Neural cell (in vitro differentiated cells): Measurements from ENCODE around the gene PRTFDC1. TPM values are rescaled to one million over a fixed set of nuclear protein-coding genes. Genes with fewer than 3 reads are reported as not detected.

Experiments used
- H2AFZ ChIP-seq: fragments of 200-600, 300-800 bp; sonication (generic), shearing (Covaris generic); 2 replicates; pipeline ENCODE4 v1.6.0; 2014; ENCODE audit warnings: low read depth, mild to moderate bottlenecking, antibody characterized with exemption, low read length, moderate library complexity
- H3F3A ChIP-seq: fragments of 200-600 bp; shearing (Covaris generic); 2 replicates; pipeline ENCODE4 v1.6.1; 2016; ENCODE audit warnings: mild to moderate bottlenecking, moderate library complexity, mixed read lengths, antibody characterized with exemption, low read length; ENCODE audit not compliant: insufficient read depth, poor library complexity, severe bottlenecking
- H3K27ac ChIP-seq: fragments of 200-600, 300-800 bp; sonication (generic), shearing (Covaris generic); 2 replicates; pipeline ENCODE4 v1.5.1; 2014; ENCODE audit warnings: mild to moderate bottlenecking, low read length, moderate library complexity
- H3K27me3 ChIP-seq: fragments of 300-800, 200-600 bp; sonication (generic), shearing (Covaris generic); 2 replicates; pipeline ENCODE4 v1.6.0; 2014; ENCODE audit warnings: mild to moderate bottlenecking, low read depth, low read length, moderate library complexity; ENCODE audit not compliant: insufficient read depth
- H3K36me3 ChIP-seq: fragments of 300-800, 200-600 bp; sonication (generic), shearing (Covaris generic); 2 replicates; pipeline ENCODE4 v1.5.1; 2014; ENCODE audit warnings: mild to moderate bottlenecking, antibody characterized with exemption, low read length, moderate library complexity; ENCODE audit not compliant: insufficient read depth
- H3K4me2 ChIP-seq: fragments of 300-800, 200-600 bp; sonication (generic), shearing (Covaris generic); 2 replicates; pipeline ENCODE4 v1.6.0; 2014; ENCODE audit warnings: mild to moderate bottlenecking, low read length
- H3K4me3 ChIP-seq: fragments of 300-800, 200-600 bp; sonication (generic), shearing (Covaris generic); 2 replicates; pipeline ENCODE4 v1.5.1; 2014; ENCODE audit warnings: mild to moderate bottlenecking, low read length, moderate library complexity
- H3K79me2 ChIP-seq: fragments of 200-600 bp; shearing (Covaris generic); replicated peaks from 2 replicates; pipeline ENCODE4 v1.6.0; 2014; ENCODE audit warnings: mild to moderate bottlenecking, low read length, moderate library complexity; ENCODE audit not compliant: insufficient read depth
- H3K9ac ChIP-seq: fragments of 300-800, 200-600 bp; sonication (generic), shearing (Covaris generic); 2 replicates; pipeline ENCODE4 v1.6.1; 2016; ENCODE audit warnings: mild to moderate bottlenecking, low read length, mixed read lengths
- H3K9me2 ChIP-seq: fragments of 200-600 bp; shearing (Covaris generic); 2 replicates; pipeline ENCODE4 v1.6.1; 2016; ENCODE audit warnings: mild to moderate bottlenecking, low read length, mixed read lengths; ENCODE audit not compliant: insufficient read depth
- H3K9me3 ChIP-seq: fragments of 200-600, 300-800 bp; sonication (generic), shearing (Covaris generic); 2 replicates; pipeline ENCODE4 v1.6.1; 2016; ENCODE audit warnings: mild to moderate bottlenecking, mixed run types, low read length, moderate library complexity, mixed read lengths
- H4K20me1 ChIP-seq: fragments of 200-600 bp; shearing (Covaris generic); 2 replicates; pipeline ENCODE4 v1.6.1; 2016; ENCODE audit warnings: mild to moderate bottlenecking, mixed run types; ENCODE audit not compliant: insufficient read depth
- CTCF ChIP-seq: fragments of 450-650 bp; IDR thresholded peaks from 2 replicates; pipeline ENCODE4 v1.5.1; 2014; ENCODE audit warnings: antibody characterized with exemption, mild to moderate bottlenecking, moderate library complexity; ENCODE audit not compliant: poor library complexity, severe bottlenecking
- EP300 ChIP-seq: fragments of 450-650 bp; conservative IDR thresholded peaks from 2 replicates; pipeline ENCODE4 v1.6.1; 2014; ENCODE audit warnings: antibody characterized with exemption, mild to moderate bottlenecking, moderate library complexity; ENCODE audit not compliant: poor library complexity, severe bottlenecking
- EZH2 ChIP-seq: fragments of 200-600, 300-800 bp; shearing (Covaris generic), sonication (generic); IDR thresholded peaks from 2 replicates; pipeline ENCODE4 v1.6.1; 2014; ENCODE audit warnings: antibody characterized with exemption, low read length, borderline replicate concordance, mild to moderate bottlenecking; ENCODE audit not compliant: insufficient read depth, poor library complexity, severe bottlenecking
- MXI1 ChIP-seq: fragments of 450-650 bp; conservative IDR thresholded peaks from 2 replicates; pipeline ENCODE4 v1.6.1; 2014; ENCODE audit warnings: antibody characterized with exemption, mild to moderate bottlenecking; ENCODE audit not compliant: poor library complexity, severe bottlenecking
- POLR2AphosphoS5 ChIP-seq: IDR thresholded peaks from 2 replicates; pipeline ENCODE4 v1.6.1; 2012
- RAD21 ChIP-seq: fragments of 450-650 bp; conservative IDR thresholded peaks from 2 replicates; pipeline ENCODE4 v1.6.1; 2014; ENCODE audit warnings: antibody characterized with exemption, mild to moderate bottlenecking, moderate library complexity
- REST ChIP-seq: IDR thresholded peaks from 2 replicates; pipeline ENCODE4 v1.6.1; 2012; ENCODE audit warnings: borderline replicate concordance
- SMC3 ChIP-seq: fragments of 450-650 bp; conservative IDR thresholded peaks from 2 replicates; pipeline ENCODE4 v1.6.1; 2014; ENCODE audit warnings: antibody characterized with exemption, mild to moderate bottlenecking, moderate library complexity; ENCODE audit not compliant: poor library complexity
- TAF1 ChIP-seq: IDR thresholded peaks from 2 replicates; pipeline ENCODE4 v1.6.1; 2012; ENCODE audit warnings: low read depth
- polyA plus RNA-seq: library from polyadenylated mRNA; depleted of rRNA; stranded (reverse); fragments of >200 nt; gene quantifications from 2 replicates; pipeline ENCODE4 v1.2.3, GENCODE V29; 2014

The PRTFDC1 gene
- polyA plus RNA-seq, 1 donor from 2014 or later = 3.4 TPM

- Histone ChIP-seq H3K27me3 (no peaks in the 10 kb centered on the region), H3F3A (no peaks in the 10 kb centered on the region), H3K36me3 (no peaks in the 10 kb centered on the region), H4K20me1 (no peaks in the 10 kb centered on the region), H3K9ac (no peak overlapping the region), H3K9me3 (no peaks in the 10 kb centered on the region), H3K9me2 (no peaks in the 10 kb centered on the region), H3K79me2 (no peaks in the 10 kb centered on the region), H3K4me2 (no peak overlapping the region), H2AFZ (no peak overlapping the region), H3K27ac (no peak overlapping the region), H3K4me3 (no peak overlapping the region)
- TF ChIP-seq CTCF (no peak), EZH2 (no peak), POLR2AphosphoS5 (no peak), RAD21 (no peak), TAF1 (no peak)
Observed at GRCh38 chr10:24906372-24906771, 46.0 kb downstream of the PRTFDC1 start.

GRCh38 chr10:24904824-24905223 lies 47.6 kb downstream of the PRTFDC1 start:
- H3K4me3 ChIP-seq = no peak overlapping the region
- H3K9me3 ChIP-seq = no peaks in the 10 kb centered on the region

More at GRCh38 chr10:24904824-24905223, 47.6 kb downstream of the PRTFDC1 start:
- TF ChIP-seq CTCF (no peak), POLR2AphosphoS5 (no peak), SMC3 (no peak), MXI1 (no peak), REST (no peak), EP300 (no peak), EZH2 (no peak), TAF1 (no peak), RAD21 (no peak)
- Histone ChIP-seq H3K79me2 (no peaks in the 10 kb centered on the region), H3K9ac (no peak overlapping the region), H3K36me3 (no peaks in the 10 kb centered on the region), H3K27ac (no peak overlapping the region), H3K9me2 (no peaks in the 10 kb centered on the region), H4K20me1 (no peaks in the 10 kb centered on the region), H3F3A (no peaks in the 10 kb centered on the region), H3K4me2 (no peak overlapping the region), H3K27me3 (no peaks in the 10 kb centered on the region), H2AFZ (no peak overlapping the region)
